ENCODE data around the gene TBC1D14.
A peak's percentile ranks its signal among the peaks of the same experiment; 100 is the strongest.

TBC1D14 gene

DNA sequence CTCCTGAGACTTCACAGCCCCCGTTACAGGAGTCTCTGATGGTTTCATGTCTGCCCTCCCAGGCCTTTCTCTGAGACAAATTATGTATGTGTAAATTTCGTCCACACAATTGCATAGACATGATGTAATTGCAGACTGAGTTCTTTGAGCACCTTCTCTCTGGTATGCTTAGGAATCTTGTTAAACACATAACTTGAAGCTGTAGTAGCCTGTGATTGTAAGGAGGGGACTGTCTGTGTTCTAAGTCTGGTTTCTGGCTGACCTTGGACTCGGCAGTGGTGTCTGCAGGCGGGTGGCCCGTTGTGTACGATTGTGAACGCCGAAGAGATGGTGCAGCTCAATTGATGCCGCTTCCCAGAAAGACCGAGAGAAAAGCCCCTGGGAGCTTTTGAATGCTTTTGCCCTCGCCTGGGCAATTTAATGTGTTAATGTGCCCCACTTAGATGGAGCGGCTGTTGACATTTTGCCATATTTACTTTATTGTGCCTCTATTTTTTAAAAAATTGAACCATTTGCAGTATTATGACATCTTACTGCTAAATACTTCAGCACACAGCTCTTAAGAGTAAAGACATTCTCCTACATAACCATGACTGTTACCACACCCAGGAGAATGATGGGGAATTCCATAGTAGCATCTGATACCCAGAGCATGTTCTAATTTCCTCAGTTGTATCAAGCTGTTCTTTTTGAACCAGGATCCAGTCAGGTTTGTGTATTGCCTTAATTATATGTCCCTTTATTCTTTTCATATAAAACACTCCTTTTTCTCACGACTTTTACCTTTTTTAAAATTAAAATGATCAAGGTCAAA lies 75.2 kb downstream of the TBC1D14 start:
- Histone ChIP-seq H3K4me1 (peaks cover 0 to 42% (median 33%) of the 10 kb centered on the region in 4 donors), H3K27me3 (no peaks in the 10 kb centered on the region), H3K36me3 (peaks cover 0 to 4% (median 0%) of the 10 kb centered on the region in 3 donors), H3K9me3 (no peaks in the 10 kb centered on the region), H3K4me3 (no peak overlapping the region), H3K27ac (peak overlapping the region; percentile 96 to 98)
- intact Hi-C loops (cut with DNase I; ENCODE audit: low total_unique reads), result loop anchor here (5.0 to 10.0 kb wide), 3 partner anchors 57 to 270 kb away; partner anchors contain the start of genes BLOC1S4, KIAA0232 and TADA2B
- DNase-seq, result no peak
- TF ChIP-seq, protein P1, sequence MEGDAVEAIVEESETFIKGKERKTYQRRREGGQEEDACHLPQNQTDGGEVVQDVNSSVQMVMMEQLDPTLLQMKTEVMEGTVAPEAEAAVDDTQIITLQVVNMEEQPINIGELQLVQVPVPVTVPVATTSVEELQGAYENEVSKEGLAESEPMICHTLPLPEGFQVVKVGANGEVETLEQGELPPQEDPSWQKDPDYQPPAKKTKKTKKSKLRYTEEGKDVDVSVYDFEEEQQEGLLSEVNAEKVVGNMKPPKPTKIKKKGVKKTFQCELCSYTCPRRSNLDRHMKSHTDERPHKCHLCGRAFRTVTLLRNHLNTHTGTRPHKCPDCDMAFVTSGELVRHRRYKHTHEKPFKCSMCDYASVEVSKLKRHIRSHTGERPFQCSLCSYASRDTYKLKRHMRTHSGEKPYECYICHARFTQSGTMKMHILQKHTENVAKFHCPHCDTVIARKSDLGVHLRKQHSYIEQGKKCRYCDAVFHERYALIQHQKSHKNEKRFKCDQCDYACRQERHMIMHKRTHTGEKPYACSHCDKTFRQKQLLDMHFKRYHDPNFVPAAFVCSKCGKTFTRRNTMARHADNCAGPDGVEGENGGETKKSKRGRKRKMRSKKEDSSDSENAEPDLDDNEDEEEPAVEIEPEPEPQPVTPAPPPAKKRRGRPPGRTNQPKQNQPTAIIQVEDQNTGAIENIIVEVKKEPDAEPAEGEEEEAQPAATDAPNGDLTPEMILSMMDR (IDR thresholded peaks at IDR 0.05), result no peak

DNA sequence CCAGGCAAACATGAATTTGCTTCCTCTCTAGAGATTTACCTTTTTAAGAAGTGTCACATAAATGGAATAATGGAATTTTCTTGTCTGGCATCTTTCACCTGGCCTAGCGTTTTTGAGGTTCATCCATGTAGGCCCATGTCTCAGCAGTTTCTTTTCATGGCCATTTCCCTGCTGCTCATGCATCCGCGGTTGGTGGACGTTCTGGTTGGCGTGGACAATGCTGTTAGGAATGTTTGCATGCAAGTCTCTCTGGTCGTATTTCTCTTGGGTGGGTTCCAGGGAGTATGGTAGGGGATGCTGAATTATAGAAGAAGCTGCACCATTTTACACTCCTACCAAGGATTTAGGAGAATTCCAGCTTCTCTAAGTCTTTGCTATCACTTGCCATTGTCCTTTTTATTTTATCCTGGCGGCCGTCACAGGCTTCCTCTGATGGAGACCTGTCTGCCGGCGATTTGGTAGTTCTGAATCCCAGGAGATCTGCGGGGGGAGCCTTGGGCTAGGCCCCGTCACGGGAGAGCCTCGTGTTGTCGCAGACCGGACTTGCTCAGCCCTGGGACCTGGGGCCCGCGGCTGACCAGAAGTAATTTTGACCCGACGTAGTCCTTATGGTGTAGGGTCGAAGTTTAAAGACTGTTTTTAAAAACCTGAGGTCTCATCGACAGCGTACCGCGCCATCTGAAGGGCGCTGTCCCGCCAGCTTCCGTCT lies 76.6 kb downstream of the TBC1D14 start:
- intact Hi-C loops (cut with DNase I; ENCODE audit: low total_unique reads), result loop anchor here (2.0 to 10.0 kb wide), 5 partner anchors 56 to 271 kb away; partner anchors contain the start of genes BLOC1S4, GRPEL1, KIAA0232 and TADA2B
- TF ChIP-seq, protein P1 (IDR thresholded peaks at IDR 0.05), result peak in 1 of 2 experiments; percentile 9
- Histone ChIP-seq H3K4me3 (peak overlapping the region; percentile 69 to 84), H3K9me3 (no peaks in the 10 kb centered on the region), H3K27ac (peak overlapping the region; percentile 96 to 98), H3K27me3 (no peaks in the 10 kb centered on the region), H3K4me1 (peaks cover 0 to 47% (median 37%) of the 10 kb centered on the region in 4 donors), H3K36me3 (peaks cover 0 to 4% (median 0%) of the 10 kb centered on the region in 3 donors)
- peak; percentile 77 to 91 for DNase-seq

DNA sequence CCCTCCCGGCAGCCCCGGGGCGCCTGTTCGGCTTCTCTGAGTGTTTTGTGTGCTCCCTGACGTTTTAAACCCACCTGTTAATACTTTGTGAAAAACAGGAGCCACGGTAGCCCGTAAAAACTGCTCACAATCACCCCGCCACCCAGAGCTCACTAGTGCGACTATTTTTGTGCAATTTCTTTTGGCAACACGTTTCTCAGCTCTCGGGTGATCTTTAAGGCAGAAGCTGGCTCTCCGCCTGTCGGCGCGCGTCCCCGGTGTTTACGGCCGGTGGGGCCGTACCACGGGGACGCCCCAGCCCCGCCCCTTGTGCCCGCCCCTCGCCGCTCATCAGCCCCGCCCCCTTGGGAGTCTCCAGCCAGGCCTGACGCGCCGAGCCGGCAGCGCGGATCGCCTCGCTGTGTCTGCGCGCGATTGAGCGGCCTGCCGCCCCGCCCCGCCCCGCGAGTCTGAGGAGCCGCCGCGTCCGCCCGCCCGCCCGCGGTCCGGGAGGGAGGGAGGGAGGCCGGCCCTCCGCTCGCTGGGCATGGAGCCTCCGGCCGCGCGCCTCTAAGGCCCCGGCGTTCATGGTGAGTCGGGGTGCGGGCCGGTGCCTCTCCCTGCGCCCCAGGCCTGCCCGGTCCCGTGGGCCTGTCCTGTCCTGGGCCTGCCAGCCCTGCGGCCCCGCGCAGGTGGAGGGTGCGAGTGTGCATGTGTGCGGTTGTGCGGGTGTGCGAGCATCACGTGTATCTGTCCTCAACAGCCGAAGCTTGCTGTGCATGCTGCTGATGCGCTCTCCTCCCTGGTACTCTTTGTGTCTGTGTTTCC lies 77.4 kb downstream of the TBC1D14 start:
- Histone ChIP-seq H3K27me3 (no peaks in the 10 kb centered on the region), H3K9me3 (no peaks in the 10 kb centered on the region), H3K4me1 (peaks cover 0 to 54% (median 41%) of the 10 kb centered on the region in 4 donors), H3K36me3 (peaks cover 0 to 4% (median 0%) of the 10 kb centered on the region in 3 donors), H3K4me3 (peak overlapping the region; percentile 69 to 84), H3K27ac (peak overlapping the region; percentile 96 to 98)
- TF ChIP-seq, protein P1 (IDR thresholded peaks at IDR 0.05), result peak in 1 of 2 experiments; percentile 12
- DNase-seq, result peak; percentile 93 to 98
- intact Hi-C loops (cut with DNase I; ENCODE audit: low total_unique reads), result loop anchor here (2.0 to 10.0 kb wide), 5 partner anchors 55 to 272 kb away; partner anchors contain the start of genes BLOC1S4, GRPEL1, KIAA0232 and TADA2B

DNA sequence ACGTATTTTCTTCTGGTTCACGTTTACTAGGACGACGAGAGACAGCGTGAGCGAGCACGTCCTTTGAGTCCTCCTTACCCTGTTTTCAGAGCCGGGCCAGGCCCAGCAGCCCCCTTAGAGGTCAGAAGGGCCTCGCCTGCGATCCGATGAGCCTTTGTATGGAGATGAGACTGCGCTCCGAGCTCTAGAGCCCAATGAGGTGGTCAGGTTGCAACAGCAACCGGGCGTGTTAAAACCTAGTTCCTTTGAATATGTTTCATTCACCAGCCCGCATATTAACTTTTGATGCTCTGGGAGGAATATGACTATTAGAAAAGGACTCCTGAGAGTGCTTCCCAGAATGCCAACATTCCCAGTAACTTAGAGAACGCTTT lies 77.9 kb downstream of the TBC1D14 start:
- Histone ChIP-seq H3K4me3 (peak overlapping the region; percentile 69 to 84), H3K36me3 (peaks cover 0 to 4% (median 0%) of the 10 kb centered on the region in 3 donors), H3K27ac (peak overlapping the region; percentile 96 to 98), H3K4me1 (peaks cover 0 to 60% (median 44%) of the 10 kb centered on the region in 4 donors), H3K9me3 (no peaks in the 10 kb centered on the region), H3K27me3 (no peaks in the 10 kb centered on the region)
- TF ChIP-seq, protein P1 (IDR thresholded peaks at IDR 0.05), result no peak
- intact Hi-C loops (cut with DNase I; ENCODE audit: low total_unique reads), result loop anchor here (2.0 to 10.0 kb wide), 5 partner anchors 55 to 273 kb away; partner anchors contain the start of genes BLOC1S4, GRPEL1, KIAA0232 and TADA2B
- no peak for DNase-seq
